GM19324 (cell line): ENCODE measurements around the gene EN2.

Source experiments
- ATAC-seq: cut with Tn5 transposase; IDR thresholded peaks from one replicate; pipeline ENCODE4 v1.9.1; 2021; ENCODE audit warnings: mild to moderate bottlenecking, moderate library complexity; ENCODE audit not compliant: unreplicated experiment, low FRiP score

EN2 gene

GRCh38 chr7:155497149-155497901 lies 39.4 kb downstream of the EN2 start:
- no peak for ATAC-seq

DNA sequence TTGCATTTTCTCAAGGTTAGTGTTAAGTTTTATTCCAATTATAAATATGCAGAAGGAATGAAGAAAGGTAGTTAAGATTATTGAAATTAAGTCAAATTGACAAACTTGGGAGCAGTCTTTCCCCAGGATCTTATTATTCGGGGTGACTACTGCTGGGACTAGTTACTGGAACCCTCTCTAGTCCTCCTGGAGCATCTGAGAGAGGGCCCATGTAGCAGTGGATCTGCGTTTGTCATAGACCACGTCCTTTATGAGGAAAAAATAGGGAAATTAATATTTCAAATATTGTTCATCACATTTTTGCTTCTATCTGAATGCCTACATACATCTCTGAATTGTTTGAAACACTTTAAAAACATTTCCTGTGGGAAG lies 47.5 kb downstream of the EN2 start:
- no peak for ATAC-seq

DNA sequence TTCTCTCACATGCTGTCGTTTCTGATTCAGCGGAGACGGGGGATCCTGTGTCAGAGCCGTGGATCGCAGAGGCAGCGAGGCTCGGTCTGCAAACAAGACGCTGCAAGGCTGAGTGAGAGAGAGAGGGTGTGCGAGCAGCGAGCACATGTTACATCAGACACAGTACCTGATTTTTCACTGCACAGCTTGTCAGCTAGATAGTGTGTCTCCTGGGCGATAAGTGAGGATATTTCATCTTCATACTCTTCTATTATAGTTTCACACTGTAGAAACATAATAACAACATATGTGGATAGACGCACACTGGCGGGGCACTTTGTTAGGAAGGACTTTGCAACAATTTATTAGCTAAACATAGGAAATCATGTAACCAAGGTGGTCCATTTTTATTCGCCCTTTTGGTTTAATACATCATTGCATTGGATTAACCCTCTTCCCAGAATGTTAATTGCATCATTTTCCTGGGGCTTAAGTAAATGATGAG lies 49.0 kb downstream of the EN2 start:
- no peak for ATAC-seq

GRCh38 chr7:155507576-155507975 lies 49.6 kb downstream of the EN2 start:
- no peak for ATAC-seq

DNA sequence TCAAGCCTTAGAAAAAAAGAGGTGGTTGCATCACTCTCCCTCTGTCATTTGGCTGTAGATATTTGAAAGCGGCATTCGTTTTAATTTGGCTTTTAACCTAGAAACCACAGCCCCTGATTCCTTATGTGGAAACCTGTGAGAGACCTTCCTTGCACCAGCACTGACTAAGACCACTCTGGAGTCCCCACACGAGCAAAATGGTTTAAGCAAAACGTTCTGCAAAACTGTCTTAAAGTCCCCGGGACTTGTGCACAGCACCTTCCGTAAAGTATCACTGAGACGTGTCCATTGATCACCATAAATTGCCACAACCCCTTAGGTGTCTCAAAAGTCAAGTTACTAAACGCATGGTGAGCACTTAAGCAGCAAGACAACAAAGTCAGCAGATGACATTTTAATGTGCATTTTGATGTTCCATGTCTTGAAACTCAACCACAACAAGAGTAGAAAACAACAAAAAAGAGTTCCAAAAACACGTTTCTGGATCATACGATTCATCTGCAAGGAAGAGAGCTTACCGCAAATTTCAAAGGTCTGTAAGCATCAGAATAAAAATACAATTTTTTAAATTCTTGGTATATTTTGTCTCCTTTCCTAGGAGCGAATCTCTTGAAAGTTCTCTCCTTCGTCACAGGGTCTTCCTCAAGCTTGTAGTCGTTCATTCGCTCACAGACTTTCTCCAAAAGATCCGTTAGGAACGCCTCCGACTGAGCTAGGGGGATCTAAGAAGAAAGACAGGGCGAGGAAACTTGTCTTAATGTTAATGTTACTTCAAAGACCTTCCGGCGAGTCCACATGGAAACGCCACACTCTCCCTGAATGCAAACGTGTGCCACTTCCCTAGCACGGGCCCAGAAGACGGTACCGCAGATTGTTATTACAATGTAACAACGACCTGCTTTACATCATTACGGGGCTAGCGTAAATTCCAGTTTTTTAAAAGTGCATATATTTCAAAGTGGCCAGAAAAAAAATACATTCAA lies 50.7 kb downstream of the EN2 start:
- ATAC-seq: no peak

DNA sequence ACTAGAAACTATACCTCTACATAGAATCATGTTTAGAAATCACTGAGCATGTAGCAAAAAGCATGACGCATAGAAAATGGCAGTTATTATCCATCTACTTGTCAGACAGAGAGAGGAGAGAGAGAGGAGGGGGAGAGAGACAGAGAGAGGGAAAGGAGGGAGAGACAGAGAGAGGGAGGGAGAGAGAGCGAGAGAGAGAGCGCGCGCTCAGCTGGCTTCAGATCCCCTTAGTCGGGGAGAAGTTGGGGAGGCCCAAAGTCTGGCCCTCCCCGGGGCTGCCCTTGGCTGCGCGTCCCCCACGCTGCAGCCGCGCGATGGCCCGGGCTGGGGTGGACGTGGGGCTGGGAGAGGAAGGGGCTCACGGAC lies 51.4 kb downstream of the EN2 start:
- ATAC-seq: no peak

DNA sequence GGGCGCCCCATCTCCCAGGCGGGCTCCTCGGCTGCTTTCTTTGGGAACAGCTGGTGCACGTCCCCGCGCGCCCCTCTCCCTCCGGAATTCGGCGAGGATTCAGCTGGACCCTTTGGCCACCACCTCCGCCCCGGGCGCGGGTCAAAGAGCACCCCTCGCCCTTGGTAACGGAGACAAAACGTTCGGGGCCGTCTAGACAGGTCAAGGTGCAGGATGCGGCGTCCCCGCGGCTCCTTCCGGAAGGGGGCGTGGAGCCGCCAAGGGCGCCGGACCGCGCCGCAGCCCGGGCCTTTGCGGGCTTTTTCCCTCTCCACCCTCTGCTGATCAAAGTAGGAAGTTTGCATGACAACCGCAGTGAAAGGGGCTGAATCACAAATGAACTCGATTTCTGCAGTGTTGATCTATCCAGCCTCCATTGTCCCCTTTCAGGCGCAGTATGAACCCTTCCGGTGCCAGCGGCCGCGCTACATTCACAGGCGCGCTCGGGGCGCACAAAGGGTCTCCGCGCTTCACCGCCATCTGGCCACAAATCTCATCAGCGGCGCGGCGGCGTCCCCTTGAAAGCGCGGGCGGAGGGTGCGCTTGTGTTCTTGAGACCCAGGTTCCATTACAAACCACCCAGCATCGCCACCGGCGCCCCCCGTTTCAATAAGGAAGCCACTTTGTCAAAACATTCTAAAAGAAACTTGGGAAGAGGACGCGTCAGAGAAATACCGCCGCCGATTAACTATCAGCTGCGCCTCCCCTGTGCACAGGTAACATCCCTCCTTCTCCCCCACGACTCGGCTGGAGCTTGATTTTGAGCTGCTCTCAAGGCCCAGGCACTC lies 52.0 kb downstream of the EN2 start:
- ATAC-seq: no peak

DNA sequence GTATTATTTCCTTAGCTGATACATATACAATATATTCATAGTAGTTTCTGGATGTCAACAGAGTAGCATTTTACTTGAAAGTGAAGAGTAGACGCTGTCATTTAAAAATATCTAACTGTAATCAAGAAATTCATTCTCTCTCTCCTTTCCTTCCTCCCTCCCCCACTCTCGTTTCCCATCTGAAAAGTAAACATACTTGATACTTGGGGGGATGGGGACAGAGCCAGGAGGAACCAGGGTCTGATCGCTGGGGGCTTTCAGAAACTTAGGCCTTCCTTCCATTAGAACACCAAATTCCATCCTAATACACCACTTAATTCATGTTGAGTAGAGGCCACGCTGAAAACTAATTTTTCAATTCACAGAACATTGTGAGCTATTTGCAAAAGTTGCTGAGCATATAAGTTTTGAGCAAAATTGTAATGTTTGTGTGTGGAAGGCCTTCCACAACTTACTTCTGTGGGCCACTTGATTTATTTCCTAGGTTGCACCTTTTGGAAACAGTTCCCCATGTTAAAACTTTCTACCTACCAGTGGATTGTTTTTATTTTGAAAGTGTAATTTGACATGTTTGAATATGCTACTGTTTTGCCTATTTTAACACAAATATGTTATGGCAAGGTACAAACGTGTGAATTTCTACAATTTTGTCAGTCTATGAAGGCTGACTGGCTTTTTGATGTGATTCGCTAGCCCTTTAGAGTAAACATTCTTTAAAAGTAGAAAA lies 53.2 kb downstream of the EN2 start:
- no peak for ATAC-seq

DNA sequence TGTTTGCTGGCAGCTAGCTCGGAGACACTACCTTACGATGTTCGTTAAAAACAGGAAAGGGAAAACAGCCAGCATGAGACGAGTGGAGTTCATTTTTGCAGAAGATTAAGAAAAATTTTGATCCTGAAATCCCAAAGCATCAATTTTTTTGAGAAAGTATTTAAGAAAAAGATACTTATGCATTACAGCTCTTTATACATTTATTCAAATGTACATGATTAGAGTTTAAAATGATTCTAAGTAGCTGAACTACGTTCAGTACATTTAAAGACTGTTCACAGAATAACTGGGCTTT lies 53.7 kb downstream of the EN2 start:
- ATAC-seq: no peak

GRCh38 chr7:155512246-155512887 lies 54.4 kb downstream of the EN2 start:
- ATAC-seq: no peak

- ATAC-seq: no peak
These were observed 55.8 kb downstream of the EN2 start for GRCh38 chr7:155513543-155514285.

DNA sequence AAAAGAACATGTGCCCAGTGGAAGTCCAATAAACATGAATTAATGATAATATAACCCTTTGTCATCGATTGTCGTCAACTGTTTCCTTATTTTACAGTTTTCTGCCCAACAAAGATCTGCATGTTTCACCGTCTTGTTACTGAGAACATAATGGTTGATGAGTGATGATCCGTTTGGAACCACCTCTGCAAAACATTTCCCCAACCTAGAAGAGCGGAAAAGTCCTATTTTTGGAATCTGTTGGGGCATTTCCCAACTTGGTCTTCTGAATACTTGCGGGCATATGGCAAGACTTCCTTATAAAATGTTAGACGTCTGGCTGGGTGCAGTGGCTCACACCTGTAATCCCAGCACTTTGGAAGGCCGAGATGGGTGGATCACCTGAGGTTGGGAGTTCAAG lies 56.4 kb downstream of the EN2 start:
- ATAC-seq: no peak
